Esophagus squamous epithelium (tissue), 4 donors: ENCODE measurements around the gene DIRAS1.

Source experiments
- CTCF ChIP-seq, 6 experiments: fragments of 450-650 bp in 4 of 6; fragments of 200-600 bp in 2 of 6; sonication (generic) in 2 of 6; IDR thresholded peaks; one replicate each; pipeline ENCODE4 v1.5.1; 2016 to 2019; ENCODE audit warnings: antibody characterized with exemption in 6 of 6, mild to moderate bottlenecking in 4 of 6, moderate library complexity in 4 of 6
- POLR2A ChIP-seq, 4 donors: fragments of 450-650 bp; IDR thresholded peaks; one replicate each; pipeline ENCODE4 v1.6.1; 2017; ENCODE audit warnings: antibody characterized with exemption in 4 of 4, mild to moderate bottlenecking in 4 of 4, moderate library complexity in 3 of 4

- TF ChIP-seq CTCF (IDR thresholded peaks at IDR 0.05) (no peak), POLR2A (IDR thresholded peaks at IDR 0.05) (no peak)
Observed at GRCh38 chr19:2734589-2735288, 13.6 kb upstream of the DIRAS1 start.
